Progenitor cell of endocrine pancreas (in vitro differentiated cells): ENCODE results near the gene LASP1NB.

Experiments used
- DNase-seq: peaks from one replicate; pipeline ENCODE4 v3.0.0; 2021; ENCODE audit warnings: low spot score; ENCODE audit not compliant: unreplicated experiment
- H3K27ac Mint-ChIP-seq: 2 replicates; pipeline ENCODE4 v1.8.0; 2021; ENCODE audit warnings: mild to moderate bottlenecking, moderate library complexity, mixed read lengths
- H3K27me3 Mint-ChIP-seq: 2 replicates; pipeline ENCODE4 v1.8.0; 2021; ENCODE audit warnings: mixed read lengths
- H3K36me3 Mint-ChIP-seq: 2 replicates; pipeline ENCODE4 v1.8.0; 2022; ENCODE audit warnings: mixed read lengths; ENCODE audit not compliant: insufficient read depth
- H3K4me1 Mint-ChIP-seq: 2 replicates; pipeline ENCODE4 v1.8.0; 2021; ENCODE audit warnings: low read depth, mixed read lengths
- H3K4me3 Mint-ChIP-seq: 2 replicates; pipeline ENCODE4 v1.8.0; 2021; ENCODE audit warnings: low read depth, mild to moderate bottlenecking, moderate library complexity, mixed read lengths
- H3K9me3 Mint-ChIP-seq: 2 replicates; pipeline ENCODE4 v1.8.0; 2021; ENCODE audit warnings: low read depth, mixed read lengths
- TF ChIP-seq, protein P1 (sequence below): fragments of 200-600 bp; sonication (generic); IDR thresholded peaks from one replicate; pipeline ENCODE4 v1.5.0; 2021; ENCODE audit warnings: antibody characterized with exemption, mild to moderate bottlenecking; ENCODE audit not compliant: unreplicated experiment

Gene LASP1NB

GRCh38 chr17:38959508-38959907 is 34.1 kb downstream of the LASP1NB start:
- TF ChIP-seq, protein P1, sequence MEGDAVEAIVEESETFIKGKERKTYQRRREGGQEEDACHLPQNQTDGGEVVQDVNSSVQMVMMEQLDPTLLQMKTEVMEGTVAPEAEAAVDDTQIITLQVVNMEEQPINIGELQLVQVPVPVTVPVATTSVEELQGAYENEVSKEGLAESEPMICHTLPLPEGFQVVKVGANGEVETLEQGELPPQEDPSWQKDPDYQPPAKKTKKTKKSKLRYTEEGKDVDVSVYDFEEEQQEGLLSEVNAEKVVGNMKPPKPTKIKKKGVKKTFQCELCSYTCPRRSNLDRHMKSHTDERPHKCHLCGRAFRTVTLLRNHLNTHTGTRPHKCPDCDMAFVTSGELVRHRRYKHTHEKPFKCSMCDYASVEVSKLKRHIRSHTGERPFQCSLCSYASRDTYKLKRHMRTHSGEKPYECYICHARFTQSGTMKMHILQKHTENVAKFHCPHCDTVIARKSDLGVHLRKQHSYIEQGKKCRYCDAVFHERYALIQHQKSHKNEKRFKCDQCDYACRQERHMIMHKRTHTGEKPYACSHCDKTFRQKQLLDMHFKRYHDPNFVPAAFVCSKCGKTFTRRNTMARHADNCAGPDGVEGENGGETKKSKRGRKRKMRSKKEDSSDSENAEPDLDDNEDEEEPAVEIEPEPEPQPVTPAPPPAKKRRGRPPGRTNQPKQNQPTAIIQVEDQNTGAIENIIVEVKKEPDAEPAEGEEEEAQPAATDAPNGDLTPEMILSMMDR: no peak
- Mint-ChIP-seq H3K4me3 (no peak overlapping the region), H3K9me3 (no peaks in the 10 kb centered on the region), H3K27me3 (no peaks in the 10 kb centered on the region), H3K4me1 (no peaks in the 10 kb centered on the region), H3K36me3 (no peaks in the 10 kb centered on the region), H3K27ac (no peak overlapping the region)
- DNase-seq: no peak

- no peak for DNase-seq
- no peaks in the 10 kb centered on the region for H3K27me3 Mint-ChIP-seq
- H3K9me3 Mint-ChIP-seq: no peaks in the 10 kb centered on the region
- no peak overlapping the region for H3K4me3 Mint-ChIP-seq
- TF ChIP-seq, protein P1: no peak
- no peaks in the 10 kb centered on the region for H3K36me3 Mint-ChIP-seq
- H3K27ac Mint-ChIP-seq: no peak overlapping the region
- H3K4me1 Mint-ChIP-seq: no peaks in the 10 kb centered on the region
Observed at GRCh38 chr17:38960402-38960801, 35.0 kb downstream of the LASP1NB start.

DNA sequence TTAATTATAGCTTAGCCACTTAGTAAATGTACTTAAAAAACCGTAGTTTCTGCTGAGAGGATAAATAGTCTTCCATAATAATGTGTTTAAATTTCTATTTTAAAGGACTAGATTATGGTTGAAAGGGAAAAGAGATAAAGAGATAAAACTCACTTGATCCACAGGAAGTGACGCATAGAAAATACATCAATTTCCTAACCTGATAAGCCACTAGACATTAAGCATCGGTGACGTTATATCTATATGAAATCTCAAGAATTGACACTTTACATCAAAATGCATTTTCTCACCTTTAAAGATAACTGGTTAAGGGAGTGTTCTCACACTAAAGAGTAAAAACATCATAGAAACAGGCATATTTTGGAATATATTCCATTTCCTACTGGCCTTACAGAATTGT is 36.0 kb downstream of the LASP1NB start:
- no peak overlapping the region for H3K27ac Mint-ChIP-seq
- TF ChIP-seq, protein P1: no peak

DNA sequence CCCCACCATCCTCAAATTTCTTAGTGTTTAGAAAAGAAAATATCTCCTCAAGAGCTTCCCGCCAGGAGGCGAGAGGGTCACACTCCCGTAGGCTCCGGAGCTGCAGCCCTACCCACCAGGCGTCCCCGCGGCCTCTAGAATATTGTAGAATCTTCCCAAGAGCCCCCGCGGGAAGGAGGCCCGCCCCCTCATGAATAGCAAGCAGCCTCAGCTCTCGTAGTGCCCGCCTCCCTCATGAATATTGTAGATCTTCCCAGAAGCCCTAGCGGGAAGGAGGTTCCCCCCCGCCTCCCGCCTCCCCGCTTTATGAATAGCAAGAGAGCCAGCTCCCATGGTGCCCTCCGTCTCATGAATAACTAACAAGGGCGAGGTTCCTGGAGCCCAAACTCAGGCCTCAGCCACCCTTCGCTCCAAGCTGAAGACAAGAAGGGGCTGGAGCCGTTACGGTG is 41.9 kb downstream of the LASP1NB start, which contains the start of gene FBXO47:
Gene FBXO47 (minus strand): TSS at position 114 of the 449 bp plus-strand sequence. CDS start 4,378 bp downstream, outside the sequence.
- Mint-ChIP-seq H3K27me3 (peaks cover 10% of the 10 kb centered on the region), H3K4me3 (peak within 1 kb of the TSS; percentile 62), H3K4me1 (peaks cover 2% of the 10 kb centered on the region), H3K9me3 (no peaks in the 10 kb centered on the region), H3K36me3 (no peaks in the 10 kb centered on the region), H3K27ac (peak within 1 kb of the TSS; percentile 7)
- TF ChIP-seq, protein P1: no peak
- DNase-seq: peak; percentile 51

More for the DNA sequence above, 36.0 kb downstream of the LASP1NB start:
- Mint-ChIP-seq H3K9me3 (no peaks in the 10 kb centered on the region), H3K4me3 (no peak overlapping the region), H3K36me3 (no peaks in the 10 kb centered on the region), H3K4me1 (no peaks in the 10 kb centered on the region), H3K27me3 (no peaks in the 10 kb centered on the region)
- no peak for DNase-seq

DNA sequence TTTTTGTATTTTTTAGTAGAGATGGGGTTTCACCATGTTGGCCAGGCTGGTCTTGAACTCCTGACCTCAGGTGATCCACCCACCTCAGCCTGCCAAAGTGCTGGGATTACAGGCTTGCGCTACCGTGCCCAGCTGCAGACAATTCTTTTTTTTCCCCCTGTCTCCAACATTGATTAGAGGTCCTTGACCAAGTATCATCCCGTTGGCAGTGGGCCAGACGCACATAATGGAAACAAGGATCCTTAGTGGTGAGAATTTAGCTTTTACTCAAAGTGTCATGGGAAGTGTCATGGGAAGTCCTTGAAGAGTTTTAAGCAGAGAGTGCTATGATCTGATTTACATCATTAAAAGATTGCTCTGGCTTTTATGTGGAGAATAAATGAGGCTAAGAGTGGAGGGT is 43.9 kb downstream of the LASP1NB start:
- Mint-ChIP-seq H3K27ac (no peak overlapping the region), H3K27me3 (peaks cover 10% of the 10 kb centered on the region), H3K9me3 (no peaks in the 10 kb centered on the region), H3K4me1 (peaks cover 2% of the 10 kb centered on the region), H3K4me3 (no peak overlapping the region), H3K36me3 (no peaks in the 10 kb centered on the region)
- DNase-seq: no peak
- TF ChIP-seq, protein P1: no peak
